SK-N-SH treated with all-trans-retinoic acid at 6 μM for 48 hours (cell line): ENCODE results near the gene PDZK1IP1.

Experiments
- ATAC-seq: fragments of 200-7000 bp; cut with Tn5 transposase; 3 replicates; pipeline ENCODE4 v1.9.1; 2020; ENCODE audit warnings: mild to moderate bottlenecking, moderate library complexity
- ARNTL ChIP-seq: fragments of 450-650 bp; formaldehyde crosslinking; IDR thresholded peaks from 2 replicates; pipeline ENCODE4 v1.5.0; 2020; ENCODE audit warnings: low read depth, mild to moderate bottlenecking, moderate library complexity, borderline replicate concordance
- BACH2 ChIP-seq: fragments of 250-450 bp; sonication (Bioruptor Pico); IDR thresholded peaks from 2 replicates; pipeline ENCODE4 v1.9.0; 2021; ENCODE audit warnings: mild to moderate bottlenecking, borderline replicate concordance
- CSDC2 ChIP-seq: fragments of 250-450 bp; sonication (Bioruptor Pico); IDR thresholded peaks from 2 replicates; pipeline ENCODE4 v1.5.0; 2020; ENCODE audit warnings: mild to moderate bottlenecking, moderate library complexity
- ESRRG ChIP-seq: fragments of 250-450 bp; sonication (Bioruptor Pico); IDR thresholded peaks from 2 replicates; pipeline ENCODE4 v1.6.1; 2021; ENCODE audit warnings: mild to moderate bottlenecking
- ISL1 ChIP-seq: fragments of 250-450 bp; sonication (Bioruptor Pico); IDR thresholded peaks from 2 replicates; pipeline ENCODE4 v2.1.2; 2022; ENCODE audit warnings: mild to moderate bottlenecking, moderate library complexity
- PPARA ChIP-seq: fragments of 250-450 bp; sonication (Bioruptor Pico); IDR thresholded peaks from 2 replicates; pipeline ENCODE4 v1.5.0; 2020; ENCODE audit warnings: mild to moderate bottlenecking, borderline replicate concordance
- RARB ChIP-seq: fragments of 250-450 bp; sonication (Bioruptor Pico); IDR thresholded peaks from 2 replicates; pipeline ENCODE4 v1.8.0; 2021; ENCODE audit warnings: mild to moderate bottlenecking, moderate library complexity
- TCF4 ChIP-seq: fragments of 250-450 bp; sonication (Bioruptor Pico); IDR thresholded peaks from 2 replicates; pipeline ENCODE4 v1.8.0; 2021; ENCODE audit warnings: mild to moderate bottlenecking, moderate library complexity, borderline replicate concordance
- TOX ChIP-seq: fragments of 250-450 bp; sonication (Bioruptor Pico); IDR thresholded peaks from 2 replicates; pipeline ENCODE4 v1.8.0; 2021; ENCODE audit warnings: mild to moderate bottlenecking, moderate library complexity, borderline replicate concordance
- ZC3H10 ChIP-seq: fragments of 250-450 bp; sonication (Bioruptor Pico); IDR thresholded peaks from 2 replicates; pipeline ENCODE4 v1.5.1; 2021; ENCODE audit warnings: mild to moderate bottlenecking, moderate library complexity
- ZFP3 ChIP-seq: fragments of 250-450 bp; sonication (Bioruptor Pico); IDR thresholded peaks from 2 replicates; pipeline ENCODE4 v1.5.0; 2020; ENCODE audit warnings: mild to moderate bottlenecking, moderate library complexity
- ZFP30 ChIP-seq: fragments of 450-650 bp; formaldehyde crosslinking; IDR thresholded peaks from 2 replicates; pipeline ENCODE4 v1.5.0; 2022; ENCODE audit warnings: mild to moderate bottlenecking, moderate library complexity
- ZNF565 ChIP-seq: fragments of 450-650 bp; formaldehyde crosslinking; conservative IDR thresholded peaks from 2 replicates; pipeline ENCODE4 v1.5.0; 2020; ENCODE audit warnings: low read depth, mild to moderate bottlenecking, moderate library complexity
- ZNF70 ChIP-seq: fragments of 450-650 bp; formaldehyde crosslinking; IDR thresholded peaks from 2 replicates; pipeline ENCODE4 v1.5.0; 2020; ENCODE audit warnings: mild to moderate bottlenecking, moderate library complexity
- ZNF8 ChIP-seq: fragments of 450-650 bp; formaldehyde crosslinking; IDR thresholded peaks from 2 replicates; pipeline ENCODE4 v1.5.0; 2020; ENCODE audit warnings: mild to moderate bottlenecking, moderate library complexity
- TF ChIP-seq, protein P1 (sequence below): fragments of 250-450 bp; sonication (Bioruptor Pico); IDR thresholded peaks from 2 replicates; pipeline ENCODE4 v1.5.1; 2020; ENCODE audit warnings: low read depth, mild to moderate bottlenecking, moderate library complexity
- TF ChIP-seq, protein P2 (sequence below): fragments of 250-450 bp; sonication (Bioruptor Pico); IDR thresholded peaks from 2 replicates; pipeline ENCODE4 v1.5.0; 2020; ENCODE audit warnings: mild to moderate bottlenecking, moderate library complexity
- TF ChIP-seq, protein P3 (sequence below): fragments of 250-450 bp; sonication (Bioruptor Pico); IDR thresholded peaks from 2 replicates; pipeline ENCODE4 v1.8.0; 2021; ENCODE audit warnings: low read depth, mild to moderate bottlenecking, moderate library complexity, borderline replicate concordance
- TF ChIP-seq, protein P4 (sequence below): fragments of 250-450 bp; sonication (Bioruptor Pico); IDR thresholded peaks from 2 replicates; pipeline ENCODE4 v1.8.0; 2020; ENCODE audit warnings: mild to moderate bottlenecking, moderate library complexity, borderline replicate concordance
- TF ChIP-seq, protein P5 (sequence below): fragments of 250-450 bp; sonication (Bioruptor Pico); IDR thresholded peaks from 2 replicates; pipeline ENCODE4 v1.5.1; 2021; ENCODE audit warnings: mild to moderate bottlenecking, moderate library complexity

The PDZK1IP1 gene

GRCh38 chr1:47192458-47193384 is 2.9 kb upstream of the PDZK1IP1 start:
- peak; percentile 85 for ATAC-seq
- no peak for TF ChIP-seq ARNTL (CRISPR knock-in tag)
- no peak for TF ChIP-seq CSDC2 (CRISPR knock-in tag)
- TF ChIP-seq ZC3H10 (CRISPR knock-in tag) = no peak
- TF ChIP-seq, protein P1, sequence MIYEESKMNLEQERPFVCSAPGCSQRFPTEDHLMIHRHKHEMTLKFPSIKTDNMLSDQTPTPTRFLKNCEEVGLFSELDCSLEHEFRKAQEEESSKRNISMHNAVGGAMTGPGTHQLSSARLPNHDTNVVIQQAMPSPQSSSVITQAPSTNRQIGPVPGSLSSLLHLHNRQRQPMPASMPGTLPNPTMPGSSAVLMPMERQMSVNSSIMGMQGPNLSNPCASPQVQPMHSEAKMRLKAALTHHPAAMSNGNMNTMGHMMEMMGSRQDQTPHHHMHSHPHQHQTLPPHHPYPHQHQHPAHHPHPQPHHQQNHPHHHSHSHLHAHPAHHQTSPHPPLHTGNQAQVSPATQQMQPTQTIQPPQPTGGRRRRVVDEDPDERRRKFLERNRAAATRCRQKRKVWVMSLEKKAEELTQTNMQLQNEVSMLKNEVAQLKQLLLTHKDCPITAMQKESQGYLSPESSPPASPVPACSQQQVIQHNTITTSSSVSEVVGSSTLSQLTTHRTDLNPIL = no peak
- no peak for TF ChIP-seq PPARA
- no peak for TF ChIP-seq ISL1 (CRISPR knock-in tag)
- no peak for TF ChIP-seq ZNF8 (CRISPR knock-in tag)
- TF ChIP-seq TOX (CRISPR knock-in tag) = no peak
- no peak for TF ChIP-seq ZNF70 (CRISPR knock-in tag)
- TF ChIP-seq ZFP30 (CRISPR knock-in tag) = no peak
- TF ChIP-seq RARB (CRISPR knock-in tag) = no peak
- TF ChIP-seq, protein P2, sequence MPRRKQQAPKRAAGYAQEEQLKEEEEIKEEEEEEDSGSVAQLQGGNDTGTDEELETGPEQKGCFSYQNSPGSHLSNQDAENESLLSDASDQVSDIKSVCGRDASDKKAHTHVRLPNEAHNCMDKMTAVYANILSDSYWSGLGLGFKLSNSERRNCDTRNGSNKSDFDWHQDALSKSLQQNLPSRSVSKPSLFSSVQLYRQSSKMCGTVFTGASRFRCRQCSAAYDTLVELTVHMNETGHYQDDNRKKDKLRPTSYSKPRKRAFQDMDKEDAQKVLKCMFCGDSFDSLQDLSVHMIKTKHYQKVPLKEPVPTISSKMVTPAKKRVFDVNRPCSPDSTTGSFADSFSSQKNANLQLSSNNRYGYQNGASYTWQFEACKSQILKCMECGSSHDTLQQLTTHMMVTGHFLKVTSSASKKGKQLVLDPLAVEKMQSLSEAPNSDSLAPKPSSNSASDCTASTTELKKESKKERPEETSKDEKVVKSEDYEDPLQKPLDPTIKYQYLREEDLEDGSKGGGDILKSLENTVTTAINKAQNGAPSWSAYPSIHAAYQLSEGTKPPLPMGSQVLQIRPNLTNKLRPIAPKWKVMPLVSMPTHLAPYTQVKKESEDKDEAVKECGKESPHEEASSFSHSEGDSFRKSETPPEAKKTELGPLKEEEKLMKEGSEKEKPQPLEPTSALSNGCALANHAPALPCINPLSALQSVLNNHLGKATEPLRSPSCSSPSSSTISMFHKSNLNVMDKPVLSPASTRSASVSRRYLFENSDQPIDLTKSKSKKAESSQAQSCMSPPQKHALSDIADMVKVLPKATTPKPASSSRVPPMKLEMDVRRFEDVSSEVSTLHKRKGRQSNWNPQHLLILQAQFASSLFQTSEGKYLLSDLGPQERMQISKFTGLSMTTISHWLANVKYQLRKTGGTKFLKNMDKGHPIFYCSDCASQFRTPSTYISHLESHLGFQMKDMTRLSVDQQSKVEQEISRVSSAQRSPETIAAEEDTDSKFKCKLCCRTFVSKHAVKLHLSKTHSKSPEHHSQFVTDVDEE (CRISPR knock-in tag) = no peak
- no peak for TF ChIP-seq TCF4

DNA sequence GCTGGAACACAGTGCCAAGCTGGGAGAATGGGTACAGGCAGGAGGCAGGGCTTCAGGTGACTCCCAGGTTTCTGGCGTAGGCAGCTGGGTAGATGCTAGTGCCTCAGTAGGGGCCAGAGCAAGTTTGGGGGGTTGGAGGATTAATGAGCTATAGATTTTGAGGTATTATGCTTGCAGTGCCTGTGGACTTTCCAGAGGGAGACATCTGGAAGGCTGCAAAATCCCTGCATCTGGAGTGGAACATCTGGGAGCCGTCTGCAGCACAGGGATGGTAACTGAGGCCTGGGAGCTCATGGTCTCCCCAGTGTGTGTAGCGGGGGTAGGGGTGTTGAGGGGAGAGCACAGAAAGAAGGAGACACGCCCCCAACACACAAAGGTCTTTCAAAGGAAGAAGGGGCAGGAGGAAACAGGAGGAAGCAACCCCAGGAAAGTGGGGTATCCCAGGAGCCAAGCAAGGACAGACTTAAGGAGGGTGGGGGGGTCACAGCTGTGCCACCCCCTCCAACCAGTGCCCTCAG is 2.2 kb upstream of the PDZK1IP1 start:
- no peak for ATAC-seq
- TF ChIP-seq ZC3H10 (CRISPR knock-in tag) = no peak
- TF ChIP-seq TCF4 = no peak
- TF ChIP-seq, protein P3, sequence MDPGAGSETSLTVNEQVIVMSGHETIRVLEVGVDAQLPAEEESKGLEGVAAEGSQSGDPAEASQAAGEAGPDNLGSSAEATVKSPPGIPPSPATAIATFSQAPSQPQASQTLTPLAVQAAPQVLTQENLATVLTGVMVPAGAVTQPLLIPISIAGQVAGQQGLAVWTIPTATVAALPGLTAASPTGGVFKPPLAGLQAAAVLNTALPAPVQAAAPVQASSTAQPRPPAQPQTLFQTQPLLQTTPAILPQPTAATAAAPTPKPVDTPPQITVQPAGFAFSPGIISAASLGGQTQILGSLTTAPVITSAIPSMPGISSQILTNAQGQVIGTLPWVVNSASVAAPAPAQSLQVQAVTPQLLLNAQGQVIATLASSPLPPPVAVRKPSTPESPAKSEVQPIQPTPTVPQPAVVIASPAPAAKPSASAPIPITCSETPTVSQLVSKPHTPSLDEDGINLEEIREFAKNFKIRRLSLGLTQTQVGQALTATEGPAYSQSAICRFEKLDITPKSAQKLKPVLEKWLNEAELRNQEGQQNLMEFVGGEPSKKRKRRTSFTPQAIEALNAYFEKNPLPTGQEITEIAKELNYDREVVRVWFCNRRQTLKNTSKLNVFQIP (CRISPR knock-in tag) = no peak
- TF ChIP-seq, protein P2 (CRISPR knock-in tag) = no peak
- no peak for TF ChIP-seq ZNF565 (CRISPR knock-in tag)
- no peak for TF ChIP-seq CSDC2 (CRISPR knock-in tag)
- TF ChIP-seq, protein P4, sequence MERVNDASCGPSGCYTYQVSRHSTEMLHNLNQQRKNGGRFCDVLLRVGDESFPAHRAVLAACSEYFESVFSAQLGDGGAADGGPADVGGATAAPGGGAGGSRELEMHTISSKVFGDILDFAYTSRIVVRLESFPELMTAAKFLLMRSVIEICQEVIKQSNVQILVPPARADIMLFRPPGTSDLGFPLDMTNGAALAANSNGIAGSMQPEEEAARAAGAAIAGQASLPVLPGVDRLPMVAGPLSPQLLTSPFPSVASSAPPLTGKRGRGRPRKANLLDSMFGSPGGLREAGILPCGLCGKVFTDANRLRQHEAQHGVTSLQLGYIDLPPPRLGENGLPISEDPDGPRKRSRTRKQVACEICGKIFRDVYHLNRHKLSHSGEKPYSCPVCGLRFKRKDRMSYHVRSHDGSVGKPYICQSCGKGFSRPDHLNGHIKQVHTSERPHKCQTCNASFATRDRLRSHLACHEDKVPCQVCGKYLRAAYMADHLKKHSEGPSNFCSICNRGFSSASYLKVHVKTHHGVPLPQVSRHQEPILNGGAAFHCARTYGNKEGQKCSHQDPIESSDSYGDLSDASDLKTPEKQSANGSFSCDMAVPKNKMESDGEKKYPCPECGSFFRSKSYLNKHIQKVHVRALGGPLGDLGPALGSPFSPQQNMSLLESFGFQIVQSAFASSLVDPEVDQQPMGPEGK (CRISPR knock-in tag) = no peak
- no peak for TF ChIP-seq RARB (CRISPR knock-in tag)

GRCh38 chr1:47190857-47191256 is 1.0 kb upstream of the PDZK1IP1 start:
- no peak for ATAC-seq
- TF ChIP-seq ZFP30 (CRISPR knock-in tag) (no peak), BACH2 (CRISPR knock-in tag) (no peak), ESRRG (CRISPR knock-in tag) (no peak), PPARA (no peak), ZNF70 (CRISPR knock-in tag) (no peak), ZFP3 (CRISPR knock-in tag) (no peak), ZC3H10 (CRISPR knock-in tag) (no peak)
- TF ChIP-seq, protein P2 (CRISPR knock-in tag) = no peak
- TF ChIP-seq, protein P5, sequence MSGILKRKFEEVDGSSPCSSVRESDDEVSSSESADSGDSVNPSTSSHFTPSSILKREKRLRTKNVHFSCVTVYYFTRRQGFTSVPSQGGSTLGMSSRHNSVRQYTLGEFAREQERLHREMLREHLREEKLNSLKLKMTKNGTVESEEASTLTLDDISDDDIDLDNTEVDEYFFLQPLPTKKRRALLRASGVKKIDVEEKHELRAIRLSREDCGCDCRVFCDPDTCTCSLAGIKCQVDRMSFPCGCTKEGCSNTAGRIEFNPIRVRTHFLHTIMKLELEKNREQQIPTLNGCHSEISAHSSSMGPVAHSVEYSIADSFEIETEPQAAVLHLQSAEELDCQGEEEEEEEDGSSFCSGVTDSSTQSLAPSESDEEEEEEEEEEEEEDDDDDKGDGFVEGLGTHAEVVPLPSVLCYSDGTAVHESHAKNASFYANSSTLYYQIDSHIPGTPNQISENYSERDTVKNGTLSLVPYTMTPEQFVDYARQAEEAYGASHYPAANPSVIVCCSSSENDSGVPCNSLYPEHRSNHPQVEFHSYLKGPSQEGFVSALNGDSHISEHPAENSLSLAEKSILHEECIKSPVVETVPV = no peak
- TF ChIP-seq, all 23 proteins: peak for 0
